WTC11 (cell line): ENCODE measurements around the gene KCNH6. TPM values are rescaled to one million over a fixed set of nuclear protein-coding genes. Genes with fewer than 3 reads are reported as not detected.

Source experiments
- ATAC-seq: fragments of 200-7000 bp; cut with Tn5 transposase; 2 replicates; pipeline ENCODE4 v1.10.0; 2021; ENCODE audit warnings: mild to moderate bottlenecking, moderate library complexity
- CTCF ChIA-PET: fragments of 300-600 bp; sonication (Branson Sonifier 250); formaldehyde crosslinking; loops from one replicate; lab custom pipeline; 2021; ENCODE audit warnings: antibody characterized with exemption; lab: Charles Lee
- POLR2A ChIA-PET: fragments of 350-600 bp; sonication (Branson Sonifier 250); formaldehyde crosslinking; loops from one replicate; lab custom pipeline; 2021; ENCODE audit warnings: antibody characterized with exemption; lab: Charles Lee
- DNase-seq: peaks from one replicate; pipeline ENCODE4 v3.0.0; 2021; ENCODE audit warnings: low spot score
- H3K27ac Mint-ChIP-seq: 2 replicates; pipeline ENCODE4 v1.8.0; 2021; ENCODE audit warnings: mixed read lengths
- H3K27me3 Mint-ChIP-seq: 2 replicates; pipeline ENCODE4 v1.8.0; 2021; ENCODE audit warnings: low read depth, mild to moderate bottlenecking, moderate library complexity, mixed read lengths
- H3K36me3 Mint-ChIP-seq: 2 replicates; pipeline ENCODE4 v1.8.0; 2021; ENCODE audit warnings: mixed read lengths
- H3K4me1 Mint-ChIP-seq: 2 replicates; pipeline ENCODE4 v1.8.0; 2022; ENCODE audit warnings: mixed read lengths
- H3K4me3 Mint-ChIP-seq: 2 replicates; pipeline ENCODE4 v1.8.0; 2021; ENCODE audit warnings: mild to moderate bottlenecking, moderate library complexity, mixed read lengths
- H3K9me3 Mint-ChIP-seq: 2 replicates; pipeline ENCODE4 v1.8.0; 2021; ENCODE audit warnings: mixed read lengths
- PRDM15 ChIP-seq: sonication (generic); formaldehyde crosslinking; IDR thresholded peaks from 2 replicates; pipeline ENCODE4 v1.8.0; 2022; ENCODE audit warnings: missing genetic modification reagents
- PREB ChIP-seq: sonication (generic); formaldehyde crosslinking; IDR thresholded peaks from 2 replicates; pipeline ENCODE4 v1.8.1; 2022; ENCODE audit warnings: mild to moderate bottlenecking, missing genetic modification reagents, moderate library complexity, borderline replicate concordance
- ZNF425 ChIP-seq: fragments of 250-450 bp; sonication (Bioruptor Pico); conservative IDR thresholded peaks from 2 replicates; pipeline ENCODE4 v1.9.0; 2021; ENCODE audit warnings: mild to moderate bottlenecking
- ZNF671 ChIP-seq: fragments of 250-450 bp; sonication (Bioruptor Pico); IDR thresholded peaks from 2 replicates; pipeline ENCODE4 v1.8.0; 2021; ENCODE audit warnings: mild to moderate bottlenecking
- total RNA-seq: library from RNA; stranded (reverse); gene quantifications from 3 replicates; pipeline ENCODE4 v1.2.3, GENCODE V29; 2021

KCNH6 gene
- total RNA-seq, 1 experiment from 2014 or later, result 2.1 TPM

GRCh38 chr17:63592797-63593196 lies 69.6 kb downstream of the KCNH6 start (continued):
- TF ChIP-seq PREB (CRISPR knock-in tag) (no peak), PRDM15 (CRISPR knock-in tag) (no peak)

GRCh38 chr17:63595132-63595531 lies 72.0 kb downstream of the KCNH6 start:
- no peak overlapping the region for H3K4me3 Mint-ChIP-seq
- no peaks in the 10 kb centered on the region for H3K4me1 Mint-ChIP-seq
- ATAC-seq, result no peak
- DNase-seq, result no peak
- ChIA-PET POLR2A (no interaction called here), CTCF (interaction anchor here (1.5 kb wide), 1 partner anchor 17 kb away, joined by 3 read pairs; no protein-coding TSS in a partner anchor)
- peaks cover 20% of the 10 kb centered on the region for H3K36me3 Mint-ChIP-seq
- H3K9me3 Mint-ChIP-seq, result no peaks in the 10 kb centered on the region
- H3K27ac Mint-ChIP-seq, result peak overlapping the region; percentile 3; the same call in 1 of the 2 replicates
- TF ChIP-seq ZNF671 (no peak), ZNF425 (CRISPR knock-in tag) (no peak)
- no peaks in the 10 kb centered on the region for H3K27me3 Mint-ChIP-seq

Other genes with a start within 250 kb of the KCNH6 start
- gene CYB561, start 77.1 kb upstream of the KCNH6 start, total RNA-seq, result 27.0 to 35.1 TPM (median 28.7 TPM) in 3 replicates
- gene ACE, start 46.3 kb upstream of the KCNH6 start, total RNA-seq, result 7.0 to 8.1 TPM (median 7.8 TPM) in 3 replicates
- gene DCAF7, start 27.1 kb downstream of the KCNH6 start, total RNA-seq, result 91.5 to 99.8 TPM (median 97.8 TPM) in 3 replicates
- 22.8 to 26.9 TPM (median 24.1 TPM) in 3 replicates for gene TACO1, start 77.5 kb downstream of the KCNH6 start, total RNA-seq
- 21.8 to 25.7 TPM (median 22.5 TPM) in 3 replicates for gene MAP3K3, start 99.1 kb downstream of the KCNH6 start, total RNA-seq
- 83.4 to 91.8 TPM (median 88.4 TPM) in 3 replicates for gene LIMD2, start 176.8 kb downstream of the KCNH6 start, total RNA-seq
- gene STRADA, start 218.4 kb downstream of the KCNH6 start, total RNA-seq, result 36.6 to 43.1 TPM (median 41.2 TPM) in 3 replicates